Pancreas (tissue), 10 donors: Measurements from ENCODE around the gene PAQR5. TPM values are rescaled to one million over a fixed set of nuclear protein-coding genes. Genes with fewer than 3 reads are reported as not detected.

ENCODE experiments used
- ATAC-seq, 4 donors: fragments of 200-7000 bp; cut with Tn5 transposase; one replicate each; pipeline versions ENCODE4 v1.8.0 to v1.9.1; 2020; ENCODE audit warnings: mild to moderate bottlenecking in 4 of 4, moderate library complexity in 4 of 4
- DNase-seq, 6 donors: peaks; one replicate each; pipeline ENCODE4 v3.0.0-alpha.2; 2020
- FAIRE-seq: peaks from 2 replicates; lab custom pipeline; 2012; peaks lifted over from hg19 to GRCh38; lab: Jason Lieb, UNC
- H3K27ac ChIP-seq, 4 donors: fragments of 200-600 bp; sonication (generic); 1 replicate in 3 of 4; 2 replicates in 1 of 4; pipeline versions ENCODE4 v1.5.0 to v1.8.0; 2020
- H3K27me3 ChIP-seq, 4 donors: fragments of 200-600 bp; one replicate each; pipeline ENCODE4 v1.8.0; 2021
- H3K36me3 ChIP-seq, 3 donors: fragments of 200-600 bp; sonication (generic) in 1 of 3; one replicate each; pipeline versions ENCODE4 v1.5.0 to v1.8.0; 2020 to 2021
- H3K4me1 ChIP-seq, 3 donors: fragments of 200-600 bp; one replicate each; pipeline ENCODE4 v1.8.0; 2021
- H3K4me3 ChIP-seq, 4 donors: fragments of 200-600 bp; sonication (generic) in 2 of 4; one replicate each; pipeline versions ENCODE4 v1.5.0 to v1.8.0; 2020 to 2021
- H3K9me3 ChIP-seq, 4 donors: fragments of 200-600 bp; one replicate each; pipeline ENCODE4 v1.8.0; 2021
- CTCF ChIP-seq, 4 donors: fragments of 200-600 bp; sonication (generic) in 3 of 4; IDR thresholded peaks; one replicate each; pipeline versions ENCODE4 v1.5.0 to v1.8.0; 2021; ENCODE audit warnings: antibody characterized with exemption in 4 of 4
- WGBS, 2 donors: extraction: QIAGEN DNeasy Blood & Tissue Kit; methylation state at CpG; one replicate each; pipeline ENCODE4 v1.1.7; 2013; 5-methylcytosine and 5-hydroxymethylcytosine counted together
- intact Hi-C, 3 donors: fragments of 100-400 bp; cut with DNase I; formaldehyde crosslinking; loops; one replicate each; pipeline versions ENCODE4 v1.11.1 to v1.14.2; 2022
- polyA plus RNA-seq, 2 donors: library from polyadenylated mRNA; stranded (reverse); fragments of 200-250 nt; gene quantifications; one replicate each; pipeline ENCODE4 v1.2.3, GENCODE V29; 2013
- total RNA-seq, 6 donors: library from RNA; stranded (reverse); fragmentation: NEBNext Ultra II Directional in 4 of 6; extraction: Animal tissue kit (Norgen Biotek cat#: 25700) in 4 of 6; gene quantifications; one replicate each; pipeline versions ENCODE4 v1.2.1 to v1.2.4, GENCODE V29; 2021 to 2023
- donor health status: healthy with polysubstance abuse.
- donor health status: DM: no; HTN: no; CAD: no; lungs with moderate emphysema.
- donor health status: DM: no; HTN: no; CAD: no.
- donor health status: control.
- donor health status: control.
- donor health status: Bipolar disorder and iron deficiency.
- donor health status: DM: yes; HTN: yes; CAD: no.
- donor health status: DM: no; HTN: no; CAD: no.
- donor health status: DM: no; HTN: no; CAD: no.
- donor health status: DM: yes; HTN: yes; CAD: no.

The PAQR5 gene
- total and polyA plus RNA-seq, 8 donors = 5.2 to 9.4 (median 6.2) TPM

GRCh38 chr15:69400850-69401249 lies 102.1 kb downstream of the PAQR5 start:
- WGBS, 2 donors = 90 to 91% methylated on average over 6 of the region's 6 CpGs
- FAIRE-seq = no peak
- intact Hi-C loops = no loop called here
- DNase-seq = no peak
- ATAC-seq = no peak
- no peak for TF ChIP-seq CTCF (IDR thresholded peaks at IDR 0.05)
- H3K36me3 ChIP-seq = no peaks in the 10 kb centered on the region
- H3K4me3 ChIP-seq = no peak overlapping the region
- no peaks in the 10 kb centered on the region for H3K9me3 ChIP-seq
- H3K27ac ChIP-seq = no peak overlapping the region
- no peaks in the 10 kb centered on the region for H3K27me3 ChIP-seq
- no peaks in the 10 kb centered on the region for H3K4me1 ChIP-seq

DNA sequence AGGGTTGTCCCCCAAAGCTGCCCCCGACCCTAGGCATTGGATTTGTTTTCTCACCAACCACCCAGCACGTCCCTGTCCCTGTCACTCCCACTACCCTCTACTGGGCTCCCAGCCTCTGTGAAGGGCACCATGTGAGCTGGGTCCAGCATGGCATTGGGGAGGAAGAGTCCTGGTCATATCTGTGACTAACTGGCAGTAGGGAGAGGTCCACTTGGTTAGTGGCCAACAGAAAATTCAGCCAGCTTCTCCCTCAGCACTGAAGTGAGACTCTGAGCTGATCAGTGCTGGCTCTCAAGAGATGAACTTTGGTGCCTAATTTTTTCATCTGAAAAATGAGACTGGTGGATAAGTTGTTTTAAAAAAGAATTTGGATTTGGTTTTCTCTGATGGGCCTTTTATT lies 104.1 kb downstream of the PAQR5 start:
- no peak overlapping the region for H3K27ac ChIP-seq
- DNase-seq (no peak), ATAC-seq (no peak), FAIRE-seq (no peak)
- H3K27me3 ChIP-seq = no peaks in the 10 kb centered on the region
- no peak overlapping the region for H3K4me3 ChIP-seq
- H3K9me3 ChIP-seq = no peaks in the 10 kb centered on the region
- 86 to 87% methylated on average over 2 of the region's 2 CpGs for WGBS, 2 donors
- no peaks in the 10 kb centered on the region for H3K36me3 ChIP-seq
- no peaks in the 10 kb centered on the region for H3K4me1 ChIP-seq
- intact Hi-C loops = no loop called here
- no peak for TF ChIP-seq CTCF (IDR thresholded peaks at IDR 0.05)

DNA sequence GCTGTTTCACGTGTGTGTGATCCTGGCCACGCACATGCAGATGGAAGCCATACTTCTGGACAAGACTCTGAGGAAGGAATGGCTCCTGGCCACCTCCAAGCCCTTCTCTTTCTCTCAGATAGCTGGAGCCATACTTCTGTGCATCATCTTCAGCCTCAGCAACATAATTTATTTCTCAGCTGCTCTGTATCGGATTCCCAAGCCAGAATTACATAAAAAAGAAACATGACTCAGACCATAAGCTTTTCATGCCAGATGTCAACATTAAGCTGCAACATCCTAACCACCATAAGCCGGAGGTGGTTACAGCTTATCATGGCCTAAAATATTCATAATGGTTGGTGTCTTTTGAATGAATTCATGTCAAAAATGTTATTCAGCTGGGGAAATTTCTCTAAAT lies 104.9 kb downstream of the PAQR5 start:
- ATAC-seq = no peak
- no peak for DNase-seq
- no peaks in the 10 kb centered on the region for H3K36me3 ChIP-seq
- no peak for TF ChIP-seq CTCF (IDR thresholded peaks at IDR 0.05)
- H3K27me3 ChIP-seq = no peaks in the 10 kb centered on the region
- no peaks in the 10 kb centered on the region for H3K9me3 ChIP-seq
- 84 to 90% methylated on average over 4 of the region's 4 CpGs for WGBS, 2 donors
- no peak overlapping the region for H3K27ac ChIP-seq
- intact Hi-C loops = no loop called here
- H3K4me3 ChIP-seq = no peak overlapping the region
- H3K4me1 ChIP-seq = no peaks in the 10 kb centered on the region
- FAIRE-seq = no peak

DNA sequence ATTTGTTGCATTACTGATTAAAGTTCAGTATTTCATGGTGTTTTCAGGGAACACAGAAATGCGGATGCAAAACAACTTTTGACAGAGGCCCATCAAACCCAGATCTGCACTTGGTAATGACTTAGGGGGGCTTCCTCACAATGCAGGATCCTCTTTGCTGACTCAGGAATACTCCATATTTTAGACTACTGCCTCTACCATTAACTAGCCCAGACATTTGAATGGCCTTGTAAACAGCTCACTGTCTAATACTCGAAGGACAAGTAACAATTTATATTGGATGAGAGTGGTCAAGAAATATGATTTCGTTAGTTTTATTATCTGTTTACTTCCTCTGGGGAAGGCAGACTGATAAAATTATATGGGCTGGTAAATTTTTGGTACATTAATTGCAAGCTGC lies 106.4 kb downstream of the PAQR5 start:
- no peak for TF ChIP-seq CTCF (IDR thresholded peaks at IDR 0.05)
- FAIRE-seq = no peak
- 56 to 57% methylated on average over 3 of the region's 3 CpGs for WGBS, 2 donors

DNA sequence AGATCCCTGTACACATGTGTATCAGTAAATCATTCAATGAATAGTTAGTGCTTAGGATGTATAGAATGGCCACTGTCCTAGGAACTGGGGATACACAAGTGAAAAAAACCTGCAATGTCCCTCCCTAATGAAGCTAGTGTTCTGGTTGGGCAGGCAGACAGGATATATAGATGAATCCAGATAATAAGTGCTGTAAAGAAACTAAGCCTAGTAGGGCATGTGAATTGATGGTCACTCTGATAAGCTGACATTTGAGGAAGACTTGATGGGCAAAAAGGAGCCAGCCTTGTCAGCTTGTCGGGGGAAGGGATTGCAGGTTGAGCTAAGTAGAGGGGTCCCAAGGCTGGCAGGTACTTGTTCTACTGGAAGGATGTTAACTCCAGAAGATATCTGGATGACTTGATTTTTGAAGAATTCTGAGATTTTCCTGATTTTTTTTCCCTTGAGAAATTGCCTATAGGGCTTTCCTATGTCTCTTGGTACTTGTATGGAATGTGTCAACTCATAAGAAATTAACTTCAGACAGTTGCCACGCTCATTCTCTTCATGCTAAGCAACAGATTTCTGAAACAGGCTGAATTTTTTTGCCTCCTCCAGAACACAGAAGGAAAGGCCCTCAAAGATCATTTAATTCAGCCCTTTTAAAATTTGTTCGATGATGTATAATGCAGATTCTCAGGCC lies 109.1 kb downstream of the PAQR5 start:
- WGBS, 2 donors = 84 to 93% methylated on average over 3 of the region's 3 CpGs

More for the DNA sequence above, 106.4 kb downstream of the PAQR5 start:
- Histone ChIP-seq H3K36me3 (no peaks in the 10 kb centered on the region), H3K27me3 (no peaks in the 10 kb centered on the region), H3K4me3 (no peak overlapping the region), H3K27ac (no peak overlapping the region), H3K4me1 (no peaks in the 10 kb centered on the region), H3K9me3 (no peaks in the 10 kb centered on the region)
- ATAC-seq (no peak), DNase-seq (no peak)
- intact Hi-C loops = no loop called here

More for the DNA sequence above, 109.1 kb downstream of the PAQR5 start:
- no peaks in the 10 kb centered on the region for H3K36me3 ChIP-seq
- no peak for TF ChIP-seq CTCF (IDR thresholded peaks at IDR 0.05)
- H3K4me1 ChIP-seq = no peaks in the 10 kb centered on the region
- FAIRE-seq (no peak), DNase-seq (no peak), ATAC-seq (no peak)
- no peaks in the 10 kb centered on the region for H3K27me3 ChIP-seq
- intact Hi-C loops = no loop called here
- H3K9me3 ChIP-seq = no peaks in the 10 kb centered on the region
- H3K27ac ChIP-seq = no peak overlapping the region
- H3K4me3 ChIP-seq = no peak overlapping the region
